Activated naive CD4-positive, alpha-beta T cell treated with anti-CD3 and anti-CD28 coated beads for 36 hours (primary cell): Measurements from ENCODE around the gene UTS2B. TPM values are rescaled to one million over a fixed set of nuclear protein-coding genes. Genes with fewer than 3 reads are reported as not detected.

ENCODE experiments used
- CTCF ChIA-PET: fragments of 350-600 bp; sonication (Branson Sonifier 250); formaldehyde crosslinking; loops from one replicate; lab custom pipeline; 2021; ENCODE audit warnings: antibody characterized with exemption; lab: Charles Lee
- DNase-seq: peaks from one replicate; pipeline ENCODE4 v3.0.0-alpha.2; 2020
- H3K27ac Mint-ChIP-seq: one replicate; pipeline ENCODE4 v1.8.0; 2021; ENCODE audit warnings: mild to moderate bottlenecking, mixed read lengths
- H3K27me3 Mint-ChIP-seq: one replicate; pipeline ENCODE4 v1.8.0; 2021; ENCODE audit warnings: low read depth, mixed read lengths
- H3K36me3 Mint-ChIP-seq: one replicate; pipeline ENCODE4 v1.8.0; 2021; ENCODE audit warnings: low read depth, mixed read lengths
- H3K4me1 Mint-ChIP-seq: one replicate; pipeline ENCODE4 v1.8.0; 2021; ENCODE audit warnings: low read depth, mixed read lengths
- H3K4me3 Mint-ChIP-seq: one replicate; pipeline ENCODE4 v1.8.0; 2021; ENCODE audit warnings: mild to moderate bottlenecking, moderate library complexity, mixed read lengths
- H3K9me3 Mint-ChIP-seq: one replicate; pipeline ENCODE4 v1.8.0; 2021; ENCODE audit warnings: mixed read lengths
- intact Hi-C: fragments of 100-400 bp; cut with micrococcal nuclease; formaldehyde crosslinking; loops from one replicate; pipeline ENCODE4 v1.15.1; 2023
- total RNA-seq, 2 experiments: library from RNA; stranded (reverse); gene quantifications; one replicate each; pipeline ENCODE4 v1.2.3, GENCODE V29; 2021

UTS2B gene
- total RNA-seq, 2 experiments from 2014 or later: not detected

- Mint-ChIP-seq H3K27ac (no peak overlapping the region), H3K4me3 (no peak overlapping the region), H3K27me3 (peaks cover 35% of the 10 kb centered on the region), H3K36me3 (peaks cover 1% of the 10 kb centered on the region), H3K4me1 (peaks cover 5% of the 10 kb centered on the region), H3K9me3 (no peaks in the 10 kb centered on the region)
- CTCF ChIA-PET: no interaction called here
- DNase-seq: no peak
- intact Hi-C loops: no loop called here
Observed at GRCh38 chr3:191331388-191331787, 1.1 kb upstream of the UTS2B start.

GRCh38 chr3:191330530-191331048 is 263 bp upstream of the UTS2B start:
- H3K4me3 Mint-ChIP-seq: peak overlapping the region; percentile 10
- no peaks in the 10 kb centered on the region for H3K9me3 Mint-ChIP-seq
- peaks cover 1% of the 10 kb centered on the region for H3K36me3 Mint-ChIP-seq
- DNase-seq: no peak
- CTCF ChIA-PET: no interaction called here
- intact Hi-C loops: no loop called here
- H3K27me3 Mint-ChIP-seq: peaks cover 35% of the 10 kb centered on the region
- H3K4me1 Mint-ChIP-seq: peaks cover 5% of the 10 kb centered on the region
- peak overlapping the region; percentile 28 for H3K27ac Mint-ChIP-seq

DNA sequence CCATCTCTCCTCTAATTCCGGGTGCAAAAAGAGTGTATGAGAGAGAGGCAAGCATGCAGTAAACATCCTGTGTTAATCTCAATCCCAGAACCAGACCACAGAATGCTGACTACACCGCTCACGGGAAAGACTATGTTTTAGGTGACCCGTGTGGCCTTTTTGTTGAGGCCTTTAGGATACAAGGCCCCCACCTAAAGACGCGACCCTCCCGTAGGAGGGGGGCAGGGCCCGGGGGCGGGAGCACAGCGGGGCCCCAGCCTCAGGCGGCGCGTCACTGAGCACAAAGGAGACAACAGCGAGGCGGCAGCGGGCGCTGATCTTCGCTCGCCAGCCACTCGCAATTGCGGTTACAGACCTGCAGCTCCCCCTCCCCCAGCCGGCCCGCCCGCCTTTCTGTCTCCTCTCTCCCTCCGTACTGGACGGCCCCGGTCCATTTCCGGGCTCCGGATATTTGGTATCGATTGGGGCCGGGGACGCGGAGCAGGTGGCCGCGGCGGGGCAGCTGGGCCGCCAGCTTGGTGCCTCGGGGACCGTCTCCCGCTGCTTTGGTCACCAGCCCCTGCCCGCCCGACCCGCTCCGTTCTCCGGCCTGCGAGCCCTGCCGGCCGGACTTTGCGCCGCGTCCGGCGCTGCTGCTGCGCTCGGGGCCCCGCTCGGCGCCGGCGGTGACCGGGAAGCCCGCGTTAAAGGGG is 1.2 kb downstream of the UTS2B start, which contains the start of gene CCDC50:
Gene CCDC50 (plus strand): TSS at position 433 of the 692 bp plus-strand sequence. CDS start 281 bp downstream, outside the sequence.
- peaks cover 35% of the 10 kb centered on the region for H3K27me3 Mint-ChIP-seq
- no peak within 1 kb of the TSS for H3K27ac Mint-ChIP-seq
- DNase-seq: peak; percentile 28
- peaks cover 5% of the 10 kb centered on the region for H3K4me1 Mint-ChIP-seq
- CTCF ChIA-PET: no interaction called here
- peaks cover 1% of the 10 kb centered on the region for H3K36me3 Mint-ChIP-seq
- H3K4me3 Mint-ChIP-seq: peak within 1 kb of the TSS; percentile 58
- no peaks in the 10 kb centered on the region for H3K9me3 Mint-ChIP-seq
- intact Hi-C loops: no loop called here

DNA sequence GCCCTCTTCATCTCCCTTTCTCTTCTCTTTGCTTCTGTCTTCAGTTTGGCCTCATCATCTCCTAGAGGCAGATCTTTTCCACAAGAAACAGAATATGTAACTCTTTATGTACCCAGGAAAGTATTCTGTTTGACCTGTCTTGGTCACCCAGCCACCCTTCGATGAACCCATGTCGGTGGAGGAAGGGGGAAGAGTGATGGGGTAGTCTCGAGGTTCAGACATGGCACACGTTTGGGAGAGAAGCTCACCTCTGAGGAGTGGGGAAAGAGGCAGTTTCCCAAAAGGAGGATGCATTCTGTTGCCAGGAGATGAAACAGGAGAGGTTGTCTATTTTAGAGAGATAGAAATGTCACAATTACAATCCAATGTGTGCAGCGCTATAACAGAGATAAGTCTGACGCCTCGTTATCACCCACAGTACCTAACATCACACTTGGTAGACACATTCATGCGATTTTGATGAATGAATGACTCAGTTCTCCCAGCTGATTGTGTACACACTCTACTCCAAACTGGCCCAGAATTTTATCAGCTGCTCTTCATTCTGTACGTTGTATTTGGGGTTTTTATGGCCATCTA is 1.9 kb downstream of the UTS2B start:
- intact Hi-C loops: no loop called here
- CTCF ChIA-PET: no interaction called here
- no peak for DNase-seq
- Mint-ChIP-seq H3K27me3 (peaks cover 35% of the 10 kb centered on the region), H3K4me1 (peaks cover 5% of the 10 kb centered on the region), H3K9me3 (no peaks in the 10 kb centered on the region), H3K27ac (no peak overlapping the region), H3K36me3 (peaks cover 1% of the 10 kb centered on the region), H3K4me3 (peak overlapping the region; percentile 19)

DNA sequence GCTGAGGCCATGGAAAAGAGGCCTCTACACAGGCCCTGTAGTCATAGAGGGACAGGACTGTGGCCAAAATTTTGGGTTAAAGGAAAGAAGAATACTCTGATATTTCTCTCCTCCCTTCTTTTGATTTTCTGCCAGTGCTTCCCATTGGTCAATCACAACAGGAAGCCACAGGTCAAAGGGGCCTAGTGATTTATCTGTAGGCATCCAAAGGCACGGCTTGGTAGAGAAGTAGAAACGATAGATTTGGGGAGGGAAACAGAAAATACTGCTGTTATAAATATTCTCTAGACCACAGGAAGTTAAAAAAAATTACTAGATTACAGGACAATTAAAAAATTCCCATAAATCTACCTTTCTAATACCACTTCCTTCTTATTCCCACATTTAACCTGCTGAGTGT is 2.8 kb downstream of the UTS2B start:
- Mint-ChIP-seq H3K27me3 (peaks cover 31% of the 10 kb centered on the region), H3K9me3 (no peaks in the 10 kb centered on the region), H3K36me3 (peaks cover 1% of the 10 kb centered on the region), H3K27ac (no peak overlapping the region), H3K4me1 (peaks cover 5% of the 10 kb centered on the region), H3K4me3 (no peak overlapping the region)
- DNase-seq: no peak
- intact Hi-C loops: no loop called here
- CTCF ChIA-PET: no interaction called here

DNA sequence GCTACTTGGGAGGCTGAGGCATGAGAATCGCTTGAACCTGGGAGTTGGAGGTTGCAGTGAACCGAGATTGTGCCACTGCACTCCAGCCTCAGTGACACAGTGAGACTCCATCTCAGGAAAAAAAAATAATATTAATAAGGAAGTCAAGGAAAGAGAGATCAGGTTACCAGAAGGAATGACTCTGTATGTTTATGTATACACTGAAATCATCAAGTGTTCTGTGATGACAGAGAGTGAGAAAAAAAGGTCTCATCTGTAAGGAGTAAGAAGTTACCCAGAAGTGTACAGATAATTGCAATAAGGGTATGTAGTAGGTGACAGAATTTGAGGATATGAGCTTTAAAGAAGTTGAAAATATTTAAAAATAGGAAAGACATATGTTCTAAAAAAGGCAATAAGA is 5.4 kb downstream of the UTS2B start:
- Mint-ChIP-seq H3K36me3 (peaks cover 1% of the 10 kb centered on the region), H3K4me3 (no peak overlapping the region), H3K27me3 (peaks cover 18% of the 10 kb centered on the region), H3K27ac (no peak overlapping the region), H3K9me3 (no peaks in the 10 kb centered on the region), H3K4me1 (peaks cover 5% of the 10 kb centered on the region)
- CTCF ChIA-PET: no interaction called here
- DNase-seq: no peak
- intact Hi-C loops: no loop called here

- Mint-ChIP-seq H3K27me3 (no peaks in the 10 kb centered on the region), H3K4me1 (no peaks in the 10 kb centered on the region), H3K36me3 (no peaks in the 10 kb centered on the region), H3K9me3 (peaks cover 1% of the 10 kb centered on the region), H3K4me3 (no peak overlapping the region), H3K27ac (no peak overlapping the region)
- CTCF ChIA-PET: no interaction called here
- no peak for DNase-seq
- intact Hi-C loops: no loop called here
Observed at GRCh38 chr3:191321019-191321767, 9.1 kb downstream of the UTS2B start.

DNA sequence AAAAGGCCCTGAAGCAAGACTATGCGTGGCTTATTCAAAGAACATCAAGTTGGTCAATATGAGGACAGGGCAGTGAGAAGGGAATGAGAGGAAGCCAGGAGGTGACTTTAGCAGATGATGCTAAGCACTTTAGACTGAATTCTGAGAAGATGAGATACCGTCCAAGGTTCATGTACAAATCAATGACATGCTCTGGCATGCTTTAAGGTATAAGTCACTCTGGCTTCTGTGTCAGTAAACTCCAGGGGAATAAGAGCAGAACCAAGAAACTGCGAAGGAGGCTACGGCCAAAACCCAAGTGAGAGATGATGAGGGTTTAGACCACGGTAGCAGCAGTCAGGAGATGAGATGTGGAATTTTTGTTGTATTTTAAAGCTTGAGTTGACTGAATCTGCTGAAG is 10.0 kb downstream of the UTS2B start:
- H3K27ac Mint-ChIP-seq: no peak overlapping the region
- H3K4me3 Mint-ChIP-seq: no peak overlapping the region
- H3K36me3 Mint-ChIP-seq: no peaks in the 10 kb centered on the region
- H3K27me3 Mint-ChIP-seq: no peaks in the 10 kb centered on the region
- intact Hi-C loops: no loop called here
- DNase-seq: no peak
- CTCF ChIA-PET: no interaction called here
- H3K4me1 Mint-ChIP-seq: no peaks in the 10 kb centered on the region
- H3K9me3 Mint-ChIP-seq: peaks cover 1% of the 10 kb centered on the region

DNA sequence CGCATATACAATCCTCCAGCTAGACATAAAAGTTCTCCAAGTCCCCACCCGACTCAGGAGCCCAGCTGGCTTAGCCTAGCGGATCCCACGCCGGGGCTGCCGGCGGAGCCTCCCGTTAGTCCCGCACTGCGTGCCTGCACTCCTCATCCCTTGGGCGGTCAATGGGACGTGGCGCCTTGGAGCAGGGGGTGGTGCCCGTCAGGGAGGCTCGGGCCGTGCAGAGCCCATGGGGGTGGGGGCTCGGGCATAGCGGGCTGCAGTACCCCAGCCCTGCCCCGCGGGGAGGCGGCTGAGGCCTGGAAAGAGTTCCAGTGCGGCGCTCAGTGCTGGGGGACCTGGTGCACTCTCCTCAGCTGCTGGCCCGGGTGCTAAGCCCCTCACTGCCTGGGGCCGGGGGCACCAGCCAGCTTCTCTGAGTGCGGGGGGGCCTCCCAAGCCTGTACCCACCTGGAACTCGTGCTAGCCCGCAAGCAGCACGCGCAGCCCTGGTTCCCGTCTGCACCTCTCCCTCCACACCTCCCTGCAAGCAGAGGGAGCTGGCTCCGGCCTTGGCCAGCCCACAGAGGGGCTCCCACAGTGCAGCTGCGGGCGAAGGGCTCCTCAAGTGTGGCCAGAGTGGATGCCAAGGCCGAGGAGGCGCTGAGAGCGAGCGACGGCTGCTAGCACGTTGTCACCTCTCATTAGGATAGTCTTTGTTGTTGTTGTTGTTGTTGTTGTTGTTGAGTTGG is 13.3 kb downstream of the UTS2B start:
- Mint-ChIP-seq H3K27me3 (no peaks in the 10 kb centered on the region), H3K4me3 (no peak overlapping the region), H3K4me1 (no peaks in the 10 kb centered on the region), H3K9me3 (peaks cover 1% of the 10 kb centered on the region), H3K27ac (no peak overlapping the region), H3K36me3 (no peaks in the 10 kb centered on the region)
- DNase-seq: no peak
- CTCF ChIA-PET: no interaction called here
- intact Hi-C loops: no loop called here

DNA sequence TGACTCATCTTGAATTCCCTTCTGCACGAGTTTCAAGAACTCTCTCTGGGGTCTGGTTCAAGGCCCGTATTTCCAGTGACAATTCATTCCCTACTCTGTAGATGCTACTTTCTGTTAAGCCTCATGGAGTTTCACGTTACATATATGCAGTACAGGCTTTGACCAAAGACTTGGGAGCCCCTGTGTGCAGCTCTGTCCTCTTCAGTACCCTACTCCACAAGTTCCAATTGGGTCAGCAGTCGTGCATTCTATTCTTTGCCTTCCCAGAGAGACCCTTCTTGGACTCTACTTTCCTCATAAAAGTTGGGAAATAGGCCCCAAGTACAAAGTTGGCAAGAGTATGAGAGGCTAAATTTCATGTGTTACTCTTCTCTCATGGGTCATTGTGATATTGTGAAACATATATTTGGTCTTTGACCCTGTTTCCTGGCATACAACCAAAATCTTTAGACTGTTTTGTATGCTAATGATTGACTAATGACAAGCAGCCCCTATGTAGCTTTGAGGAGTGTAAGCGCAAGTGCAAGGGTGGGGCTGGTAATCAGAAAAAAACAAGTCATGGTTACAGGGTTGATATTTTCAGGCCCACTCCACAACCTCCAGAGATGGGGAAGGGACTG is 16.1 kb downstream of the UTS2B start:
- Mint-ChIP-seq H3K4me1 (no peaks in the 10 kb centered on the region), H3K27ac (no peak overlapping the region), H3K9me3 (peaks cover 3% of the 10 kb centered on the region), H3K36me3 (no peaks in the 10 kb centered on the region), H3K27me3 (no peaks in the 10 kb centered on the region), H3K4me3 (no peak overlapping the region)
- CTCF ChIA-PET: no interaction called here
- DNase-seq: no peak
- intact Hi-C loops: no loop called here

DNA sequence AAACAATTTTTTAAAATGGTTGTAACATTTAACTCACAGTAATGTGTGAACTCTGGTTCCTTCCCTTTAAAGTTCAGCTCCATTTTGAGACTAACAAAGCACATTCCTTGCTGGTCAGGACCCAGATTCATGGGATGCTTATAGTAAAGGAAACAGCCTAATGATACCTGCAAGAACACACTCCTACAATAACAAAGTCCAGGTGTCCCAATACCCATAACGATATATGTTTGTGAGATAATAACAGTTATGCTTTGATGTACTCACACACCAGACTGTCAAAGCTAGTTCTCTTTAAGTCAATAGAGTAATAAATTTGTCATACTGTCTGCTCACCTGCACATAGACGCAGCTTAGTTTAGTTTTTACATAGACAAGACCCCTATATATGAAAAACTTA is 17.0 kb downstream of the UTS2B start:
- H3K4me1 Mint-ChIP-seq: no peaks in the 10 kb centered on the region
- H3K4me3 Mint-ChIP-seq: no peak overlapping the region
- no peaks in the 10 kb centered on the region for H3K27me3 Mint-ChIP-seq
- H3K27ac Mint-ChIP-seq: no peak overlapping the region
- no peak for DNase-seq
- intact Hi-C loops: no loop called here
- H3K36me3 Mint-ChIP-seq: no peaks in the 10 kb centered on the region
- CTCF ChIA-PET: no interaction called here
- H3K9me3 Mint-ChIP-seq: peaks cover 3% of the 10 kb centered on the region

DNA sequence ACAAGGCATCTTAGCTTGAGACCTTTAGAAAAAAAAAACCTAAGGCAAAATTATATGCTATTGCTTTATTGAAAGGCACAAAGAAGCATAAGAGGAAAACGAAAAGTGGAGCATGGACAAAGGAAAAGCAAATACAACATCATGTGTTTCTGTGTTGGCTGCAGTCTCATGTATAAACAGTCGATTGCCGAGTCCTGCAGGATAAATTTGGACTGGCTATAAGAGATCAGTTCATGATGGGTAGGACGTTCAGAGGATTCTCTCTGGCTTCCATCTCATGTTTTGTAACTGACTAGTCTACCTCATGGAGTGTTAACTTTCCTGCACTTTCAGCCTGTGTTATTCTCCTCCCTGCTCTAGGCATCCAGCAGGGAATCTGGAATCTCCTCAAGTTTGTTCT is 23.0 kb downstream of the UTS2B start:
- H3K27me3 Mint-ChIP-seq: no peaks in the 10 kb centered on the region
- H3K4me1 Mint-ChIP-seq: no peaks in the 10 kb centered on the region
- H3K36me3 Mint-ChIP-seq: no peaks in the 10 kb centered on the region
- H3K27ac Mint-ChIP-seq: no peak overlapping the region
- peaks cover 1% of the 10 kb centered on the region for H3K9me3 Mint-ChIP-seq
- intact Hi-C loops: no loop called here
- DNase-seq: no peak
- CTCF ChIA-PET: no interaction called here
- no peak overlapping the region for H3K4me3 Mint-ChIP-seq
